Transverse colon (tissue), 3 donors: ENCODE data around the gene CNGA2.

ENCODE experiments used
- EP300 ChIP-seq: sonication (generic); formaldehyde crosslinking; IDR thresholded peaks from one replicate; pipeline ENCODE4 v1.6.1; 2017; ENCODE audit warnings: antibody characterized with exemption, low read depth
- POLR2A ChIP-seq: fragments of 450-650 bp; IDR thresholded peaks from one replicate; pipeline ENCODE4 v1.6.1; 2016; ENCODE audit warnings: antibody characterized with exemption, mild to moderate bottlenecking, moderate library complexity
- TF ChIP-seq, protein P1 (sequence below), 5 experiments: fragments of 200-600 bp in 3 of 5; fragments of 450-650 bp in 2 of 5; sonication (generic) in 3 of 5; IDR thresholded peaks; 1 replicate in 2 of 5; 2 replicates in 3 of 5; pipeline ENCODE4 v1.5.1; 2016 to 2017; ENCODE audit warnings: antibody characterized with exemption in 5 of 5, inconsistent platforms in 3 of 5, mild to moderate bottlenecking in 2 of 5, moderate library complexity in 1 of 5

DNA sequence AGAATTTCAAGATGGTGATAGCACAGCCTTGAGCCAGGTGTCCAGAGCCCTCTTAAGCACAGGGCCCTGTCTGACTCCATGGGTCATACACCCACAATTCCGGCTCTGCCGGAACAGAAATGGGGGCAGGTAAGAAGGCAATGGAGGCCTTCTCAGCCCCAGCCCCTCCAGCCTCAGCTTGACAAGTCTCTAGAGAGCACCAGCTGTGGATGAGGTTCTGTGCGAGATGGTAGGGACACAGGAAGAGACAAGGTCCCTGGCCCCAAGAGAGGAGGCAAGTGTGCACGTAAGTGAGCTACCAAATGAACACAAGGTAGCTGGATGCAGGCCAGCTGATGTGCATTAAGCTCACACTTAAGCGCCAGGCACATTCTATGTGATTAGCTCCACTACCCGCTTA is 41.7 kb upstream of the CNGA2 start:
- TF ChIP-seq POLR2A (no peak), EP300 (no peak)
- TF ChIP-seq, protein P1, sequence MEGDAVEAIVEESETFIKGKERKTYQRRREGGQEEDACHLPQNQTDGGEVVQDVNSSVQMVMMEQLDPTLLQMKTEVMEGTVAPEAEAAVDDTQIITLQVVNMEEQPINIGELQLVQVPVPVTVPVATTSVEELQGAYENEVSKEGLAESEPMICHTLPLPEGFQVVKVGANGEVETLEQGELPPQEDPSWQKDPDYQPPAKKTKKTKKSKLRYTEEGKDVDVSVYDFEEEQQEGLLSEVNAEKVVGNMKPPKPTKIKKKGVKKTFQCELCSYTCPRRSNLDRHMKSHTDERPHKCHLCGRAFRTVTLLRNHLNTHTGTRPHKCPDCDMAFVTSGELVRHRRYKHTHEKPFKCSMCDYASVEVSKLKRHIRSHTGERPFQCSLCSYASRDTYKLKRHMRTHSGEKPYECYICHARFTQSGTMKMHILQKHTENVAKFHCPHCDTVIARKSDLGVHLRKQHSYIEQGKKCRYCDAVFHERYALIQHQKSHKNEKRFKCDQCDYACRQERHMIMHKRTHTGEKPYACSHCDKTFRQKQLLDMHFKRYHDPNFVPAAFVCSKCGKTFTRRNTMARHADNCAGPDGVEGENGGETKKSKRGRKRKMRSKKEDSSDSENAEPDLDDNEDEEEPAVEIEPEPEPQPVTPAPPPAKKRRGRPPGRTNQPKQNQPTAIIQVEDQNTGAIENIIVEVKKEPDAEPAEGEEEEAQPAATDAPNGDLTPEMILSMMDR (IDR thresholded peaks at IDR 0.05) = no peak
